Fibroblast of the conjunctiva (primary cell): ENCODE measurements around the gene RALY.

Experiments
- DNase-seq: peaks from one replicate; pipeline ENCODE4 v3.0.0-alpha.2; 2010; ENCODE audit warnings: low read depth

Gene RALY

DNA sequence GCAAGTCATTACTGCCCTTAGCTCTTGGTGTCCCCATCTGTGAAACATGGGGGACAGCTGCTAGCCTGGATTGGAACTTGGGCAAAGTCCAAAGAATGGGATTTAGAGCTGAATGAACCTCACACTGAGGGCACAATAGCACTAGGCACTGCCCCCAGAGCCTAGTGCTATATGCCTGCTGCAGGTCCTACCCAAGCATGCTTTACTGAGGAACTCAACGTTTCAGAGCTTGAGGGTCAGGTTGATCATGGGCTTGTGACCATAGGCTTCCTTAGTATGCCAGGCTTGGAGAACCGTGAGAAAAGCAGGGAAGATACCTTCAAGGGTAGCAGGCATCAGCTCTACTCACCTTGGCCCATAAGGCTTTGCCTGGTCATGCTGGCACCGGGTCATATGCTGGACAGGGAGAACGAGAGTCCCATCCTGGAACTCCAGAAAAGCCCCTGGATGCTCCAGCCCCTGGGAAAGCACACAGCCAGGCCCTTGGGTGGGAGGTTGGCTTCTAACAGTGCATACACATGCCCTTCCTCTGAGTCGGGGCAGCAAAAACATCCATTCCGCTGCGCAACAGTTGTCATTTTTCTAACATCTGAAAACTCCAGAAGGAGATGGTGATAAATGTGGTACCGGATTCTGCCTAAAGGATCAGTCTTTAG lies 88.6 kb downstream of the RALY start:
- no peak for DNase-seq

DNA sequence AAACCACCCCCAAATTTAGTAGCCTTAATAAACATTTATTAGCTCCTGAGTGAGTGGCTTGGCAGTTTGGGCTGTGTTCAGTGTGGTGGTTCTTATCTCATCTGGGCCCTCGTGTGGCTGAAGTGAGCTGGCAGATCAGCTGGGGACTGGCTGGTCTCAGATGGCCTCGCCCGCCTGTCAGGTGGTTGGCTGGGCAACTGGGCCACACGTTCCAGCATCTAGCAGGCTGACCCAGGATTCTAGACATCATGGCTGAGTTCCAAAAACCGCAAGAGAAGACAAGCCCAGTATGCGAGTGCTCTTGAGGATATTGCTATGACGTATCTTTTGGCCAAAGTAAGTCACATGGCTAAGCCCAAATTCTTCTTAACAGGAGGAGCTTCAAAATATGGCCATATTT lies 89.4 kb downstream of the RALY start:
- DNase-seq: peak; percentile 75

- no peak for DNase-seq
These were observed 90.1 kb downstream of the RALY start for GRCh38 chr20:34083781-34084180.

GRCh38 chr20:34084227-34084923 lies 90.7 kb downstream of the RALY start:
- no peak for DNase-seq

DNA sequence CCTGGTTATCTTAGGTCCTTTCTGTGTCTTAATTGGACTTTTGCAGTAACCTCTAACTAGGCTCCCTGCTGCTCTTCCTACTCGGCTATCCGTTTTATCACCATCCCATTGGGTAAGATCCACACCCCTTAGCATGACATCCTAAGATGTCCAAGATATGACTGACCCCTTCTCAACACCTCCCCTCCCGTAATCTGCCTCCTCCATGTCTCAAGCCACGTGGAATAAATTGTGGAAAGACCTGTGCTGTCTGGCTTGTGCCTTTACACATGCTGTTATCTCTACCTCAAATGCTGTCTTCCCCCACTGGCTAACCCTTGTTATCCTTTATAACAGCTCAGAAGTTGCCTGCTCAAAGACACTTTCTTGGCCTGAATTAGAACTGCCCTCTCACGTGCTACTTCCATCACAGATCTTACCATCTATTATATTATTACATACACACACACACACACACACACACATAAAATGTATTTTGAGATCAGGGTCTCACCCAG lies 91.9 kb downstream of the RALY start:
- DNase-seq: no peak

DNA sequence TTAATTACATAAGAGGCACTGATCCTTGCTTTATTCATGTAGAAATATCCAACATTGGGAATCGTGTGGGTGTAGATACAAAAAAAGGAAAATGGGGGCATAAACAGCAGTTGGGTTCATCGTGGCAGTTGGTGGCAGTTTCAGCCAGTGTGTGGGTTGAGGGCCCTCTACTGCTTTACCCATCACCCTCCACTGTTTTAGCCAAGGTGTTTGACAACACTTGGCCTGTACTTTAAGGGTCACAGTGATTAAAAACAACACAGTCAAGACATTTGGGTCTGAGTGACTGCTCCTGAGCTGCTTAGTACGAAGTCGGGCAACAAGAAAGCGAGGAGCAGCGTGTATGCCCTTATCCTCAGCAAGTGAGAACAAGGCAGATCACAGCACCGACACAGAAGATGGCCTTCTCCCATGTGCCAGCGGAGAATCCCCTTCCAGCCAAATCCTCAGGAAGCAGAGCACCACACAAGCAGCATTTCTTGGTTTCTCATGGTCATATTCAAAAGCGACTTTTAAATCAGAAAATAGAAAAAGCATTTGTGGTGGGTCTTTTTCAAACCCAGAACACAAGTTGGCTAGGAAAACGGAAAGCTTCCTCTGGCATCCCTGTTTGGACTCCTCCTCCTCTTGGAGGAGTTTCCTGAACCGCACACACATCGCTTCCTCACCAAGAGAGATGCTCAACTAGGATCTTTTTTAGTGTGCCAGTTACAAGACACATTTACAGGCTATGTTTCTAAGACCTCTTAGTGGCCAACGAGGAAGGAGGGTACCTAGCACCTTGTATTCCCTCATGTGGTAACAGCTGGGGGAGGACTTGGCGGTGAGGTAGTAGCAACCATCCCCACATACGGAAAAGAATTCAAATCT lies 94.8 kb downstream of the RALY start:
- no peak for DNase-seq

GRCh38 chr20:34089175-34089479 lies 95.4 kb downstream of the RALY start:
- no peak for DNase-seq

DNA sequence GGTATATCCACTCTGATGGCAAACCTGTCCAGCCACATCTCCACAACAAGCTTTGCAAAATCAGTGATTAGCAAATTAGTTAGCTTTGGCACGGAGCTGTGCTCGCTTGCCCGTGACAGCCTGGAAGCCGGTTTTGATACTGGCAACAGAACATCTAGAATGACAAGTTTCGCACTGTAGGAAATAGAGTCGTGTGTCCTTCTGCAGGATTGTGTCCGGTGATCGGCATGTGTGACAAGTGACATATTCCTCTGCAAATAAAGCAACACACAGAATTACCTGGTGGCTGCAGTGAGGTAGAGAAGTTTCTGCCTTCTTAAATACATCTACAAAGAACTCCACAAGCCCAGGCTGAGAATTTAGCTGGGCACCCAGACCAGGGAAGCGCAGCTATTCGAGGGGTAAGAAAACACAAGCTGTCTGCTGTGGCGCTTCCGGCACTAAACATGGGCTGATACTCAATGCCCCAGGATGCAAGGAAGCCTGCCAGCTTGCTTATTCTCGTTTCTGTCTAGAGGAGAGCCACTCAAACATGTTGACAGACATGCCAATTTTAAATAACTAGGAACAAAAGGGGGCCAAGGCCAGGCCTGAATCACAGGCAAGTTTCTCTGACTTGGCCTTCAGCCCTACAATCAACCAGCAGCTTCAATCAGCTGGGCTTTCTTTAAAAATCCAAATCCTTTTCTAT lies 96.1 kb downstream of the RALY start:
- DNase-seq: no peak

GRCh38 chr20:34090645-34091044 lies 96.9 kb downstream of the RALY start:
- no peak for DNase-seq

GRCh38 chr20:34091637-34092200 lies 98.0 kb downstream of the RALY start:
- DNase-seq: no peak

- DNase-seq: no peak
These were observed 100.2 kb downstream of the RALY start for GRCh38 chr20:34093895-34094294.

DNA sequence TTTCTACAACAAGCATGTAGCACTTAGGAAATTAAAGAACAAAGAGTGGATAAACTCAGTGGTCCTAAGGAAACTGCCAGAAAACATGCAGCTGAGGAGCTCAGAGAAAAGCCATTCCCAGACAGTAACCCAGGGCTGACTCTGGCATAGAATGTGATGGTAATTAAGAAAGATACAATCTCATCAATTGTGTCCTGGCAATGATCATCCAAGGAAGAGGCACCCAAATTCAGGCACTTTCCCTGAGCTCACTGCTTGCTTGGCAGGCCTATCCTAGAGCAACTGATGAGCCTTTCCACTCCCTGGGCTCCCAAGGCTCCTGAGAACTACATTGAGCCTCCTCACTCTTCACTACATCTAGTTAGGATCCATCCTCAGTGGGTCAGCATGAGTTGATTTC lies 102.1 kb downstream of the RALY start:
- DNase-seq: no peak

GRCh38 chr20:34096699-34097444 lies 103.2 kb downstream of the RALY start:
- DNase-seq: no peak

DNA sequence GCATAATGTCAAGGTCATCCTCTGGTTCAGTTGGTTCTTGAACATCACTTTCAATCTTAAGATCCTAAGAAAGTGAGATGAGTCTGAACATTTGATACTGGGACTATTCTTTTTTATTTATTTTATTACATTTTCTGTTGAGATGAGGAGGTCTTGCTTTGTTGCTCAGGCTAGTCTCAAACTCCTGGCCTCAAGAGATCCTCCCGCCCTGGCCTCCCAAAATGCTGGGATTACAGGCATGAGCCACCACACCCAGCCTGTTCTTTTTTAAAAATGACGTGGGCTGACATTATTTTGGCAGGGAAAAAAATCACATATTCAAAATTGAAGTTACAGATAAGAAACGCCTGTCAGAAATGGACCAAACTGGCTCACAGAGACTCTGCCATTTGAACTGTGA lies 104.9 kb downstream of the RALY start:
- DNase-seq: no peak

DNA sequence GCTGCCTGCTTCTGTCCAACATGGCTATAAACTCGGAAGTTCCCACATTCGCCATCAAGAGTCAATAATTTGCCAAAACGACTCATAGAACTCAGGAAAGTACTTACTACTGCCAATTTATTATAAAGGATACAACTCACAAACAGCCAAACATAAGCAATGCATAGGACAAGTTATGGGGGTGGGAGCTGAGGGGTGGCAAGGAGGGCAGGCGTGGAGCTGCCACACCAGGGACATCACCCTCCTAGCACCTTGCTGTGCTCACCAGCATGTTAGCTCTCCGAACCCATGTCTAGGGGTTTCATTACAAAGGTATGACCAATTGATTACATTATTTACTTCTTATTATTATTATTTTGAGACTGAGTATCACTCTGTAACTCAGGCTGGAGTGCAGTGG lies 106.0 kb downstream of the RALY start:
- DNase-seq: no peak

- no peak for DNase-seq
These were observed 106.9 kb downstream of the RALY start for GRCh38 chr20:34100576-34100975.

GRCh38 chr20:34102342-34102741 lies 108.6 kb downstream of the RALY start:
- no peak for DNase-seq

DNA sequence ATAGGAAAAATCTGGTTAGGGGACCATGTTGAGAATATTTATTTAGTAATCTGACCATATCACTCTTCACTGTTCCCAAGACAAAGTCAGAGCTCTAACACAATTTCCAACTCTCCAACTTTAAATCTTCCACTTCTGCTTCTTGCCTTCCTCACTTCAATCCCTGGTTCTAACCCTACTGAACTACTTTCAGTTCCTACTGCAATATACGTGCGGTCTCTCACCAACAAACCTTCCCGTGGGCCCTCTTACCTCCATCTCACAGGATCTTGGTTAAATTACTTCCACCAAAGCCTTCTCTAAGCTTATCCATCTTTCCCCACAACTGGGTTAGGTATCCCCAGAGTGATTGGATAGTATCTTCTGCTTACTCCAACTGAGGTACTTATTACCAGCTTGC lies 110.3 kb downstream of the RALY start:
- no peak for DNase-seq

GRCh38 chr20:34105978-34106675 lies 112.4 kb downstream of the RALY start:
- DNase-seq: no peak

DNA sequence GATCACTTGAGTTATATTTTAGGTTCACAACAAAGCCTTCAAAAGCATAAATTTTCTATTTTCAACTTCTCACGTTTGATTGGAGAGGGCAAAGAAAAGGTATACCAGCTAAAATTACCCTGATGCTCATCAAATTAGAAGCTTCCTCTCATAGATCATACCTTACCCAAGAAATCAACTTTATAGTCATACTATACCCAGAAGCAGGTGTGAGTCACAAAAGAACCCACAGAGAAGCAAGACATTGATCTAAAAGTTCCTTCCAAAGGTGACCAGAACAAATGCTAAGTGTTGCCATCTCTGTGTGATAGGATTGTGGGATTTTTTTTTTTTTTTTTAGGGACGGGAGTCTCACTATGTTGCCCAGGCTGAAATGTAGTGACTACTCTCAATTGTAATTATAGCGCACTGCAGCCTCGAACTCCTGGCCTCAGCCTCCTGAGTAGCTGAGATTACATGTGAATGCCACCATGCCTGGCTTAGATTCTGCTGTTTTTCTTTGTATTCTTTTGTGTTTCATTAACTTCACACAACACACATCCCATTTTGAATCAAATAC lies 115.0 kb downstream of the RALY start:
- no peak for DNase-seq
